MM.1S (cell line): ENCODE data around the gene NPEPPS.
"Not testable (repeated sequence)": the region's sequence is repeated elsewhere in the genome, so short reads cannot be mapped to it uniquely, and the experiment has no call there.

Experiments used
- DNase-seq: peaks from one replicate; pipeline ENCODE4 v3.0.0-alpha.2; 2015
- H2AFZ ChIP-seq: fragments of 300-600 bp; sonication (generic); 2 replicates; pipeline ENCODE4 v1.6.0; 2016; ENCODE audit warnings: antibody characterized with exemption, low read length
- H3F3A ChIP-seq: fragments of 300-600 bp; sonication (generic); 2 replicates; pipeline ENCODE4 v1.6.1; 2016; ENCODE audit warnings: mild to moderate bottlenecking, antibody characterized with exemption, low read length, moderate library complexity, mixed read lengths; ENCODE audit not compliant: insufficient read depth
- H3K27ac ChIP-seq: fragments of 300-600 bp; sonication (generic); 2 replicates; pipeline ENCODE4 v1.5.1; 2016; ENCODE audit warnings: mild to moderate bottlenecking, low read length
- H3K27me3 ChIP-seq: fragments of 300-600 bp; sonication (generic); replicated peaks from 2 replicates; pipeline ENCODE4 v1.6.0; 2016; ENCODE audit warnings: low read length; ENCODE audit not compliant: insufficient read depth
- H3K36me3 ChIP-seq: fragments of 300-600 bp; sonication (generic); replicated peaks from 2 replicates; pipeline ENCODE4 v1.6.1; 2016; ENCODE audit warnings: mild to moderate bottlenecking, low read length, mixed read lengths; ENCODE audit not compliant: insufficient read depth
- H3K4me1 ChIP-seq: fragments of 300-600 bp; sonication (generic); 2 replicates; pipeline ENCODE4 v1.6.1; 2016; ENCODE audit warnings: low read length, mixed read lengths
- H3K4me2 ChIP-seq: fragments of 300-600 bp; sonication (generic); 2 replicates; pipeline ENCODE4 v1.6.0; 2016; ENCODE audit warnings: low read depth, low read length
- H3K4me3 ChIP-seq: fragments of 300-600 bp; sonication (generic); 2 replicates; pipeline ENCODE4 v1.5.1; 2016; ENCODE audit warnings: low read length, mixed read lengths
- H3K79me2 ChIP-seq: fragments of 300-600 bp; sonication (generic); 2 replicates; pipeline ENCODE4 v1.6.1; 2016; ENCODE audit warnings: mixed run types, low read length, mixed read lengths
- H3K9ac ChIP-seq: fragments of 300-600 bp; sonication (generic); 2 replicates; pipeline ENCODE4 v1.6.1; 2016; ENCODE audit warnings: low read length, mixed read lengths
- H3K9me2 ChIP-seq: fragments of 300-600 bp; sonication (generic); replicated peaks from 2 replicates; pipeline ENCODE4 v1.6.1; 2016; ENCODE audit warnings: mild to moderate bottlenecking, low read length, mixed read lengths; ENCODE audit not compliant: insufficient read depth
- H3K9me3 ChIP-seq: fragments of 300-600 bp; sonication (generic); replicated peaks from 2 replicates; pipeline ENCODE4 v1.6.1; 2016; ENCODE audit warnings: mild to moderate bottlenecking, low read length, mixed read lengths; ENCODE audit not compliant: insufficient read depth
- H4K20me1 ChIP-seq: fragments of 300-600 bp; sonication (generic); 2 replicates; pipeline ENCODE4 v1.6.1; 2016; ENCODE audit warnings: mild to moderate bottlenecking, low read length, moderate library complexity, mixed read lengths; ENCODE audit not compliant: insufficient read depth
- CTCF ChIP-seq: fragments of 300-600 bp; sonication (generic); IDR thresholded peaks from 2 replicates; pipeline ENCODE4 v1.5.1; 2016; ENCODE audit warnings: antibody characterized with exemption, low read length, mixed read lengths

The NPEPPS gene

GRCh38 chr17:47530557-47531232, at the start of gene NPEPPS:
TSS of gene NPEPPS (plus strand) at chr17:47531108. CDS start at chr17:47531301, 193 bp downstream.
- not testable (repeated sequence) for H3F3A ChIP-seq
- peak within 1 kb of the TSS; percentile 53; the same call in 1 of the 2 replicates for H3K9ac ChIP-seq

GRCh38 chr17:47491841-47492212, 39.1 kb upstream of the NPEPPS start:
- H3K4me1 ChIP-seq, H3K27me3 ChIP-seq, H3K27ac ChIP-seq, H3F3A ChIP-seq, DNase-seq, H3K9me3 ChIP-seq, H3K9me2 ChIP-seq, H4K20me1 ChIP-seq, H3K79me2 ChIP-seq, H3K36me3 ChIP-seq, H2AFZ ChIP-seq: not testable (repeated sequence)
- Histone ChIP-seq H3K4me3 (peak overlapping the region; percentile 65; the same call in 1 of the 2 replicates), H3K9ac (peak overlapping the region; percentile 60; the same call in 1 of the 2 replicates), H3K4me2 (peak overlapping the region; percentile 30; the same call in 1 of the 2 replicates)

More at GRCh38 chr17:47530557-47531232, at the start of gene NPEPPS:
- Histone ChIP-seq H3K27ac (peak within 1 kb of the TSS; percentile 41; the same call in 1 of the 2 replicates), H2AFZ (0 out of 2 replicates have a peak within 1 kb of the TSS, but pooled peaks have one; percentile 51), H3K4me2 (peak within 1 kb of the TSS; percentile 41; the same call in 1 of the 2 replicates), H3K79me2 (peaks cover 29% of the 10 kb centered on the region), H3K4me3 (peak within 1 kb of the TSS; percentile 64)
- H3K4me1 ChIP-seq, H3K9me3 ChIP-seq, H4K20me1 ChIP-seq, H3K36me3 ChIP-seq, H3K27me3 ChIP-seq, H3K9me2 ChIP-seq: not testable (repeated sequence)
- DNase-seq = peak; percentile 84

- not testable (repeated sequence) for H3K4me1 ChIP-seq, H3K27ac ChIP-seq, H3K4me2 ChIP-seq, H3K36me3 ChIP-seq, H3K79me2 ChIP-seq, H3K4me3 ChIP-seq, H3K9me2 ChIP-seq, DNase-seq, H3K27me3 ChIP-seq, H4K20me1 ChIP-seq, H3K9ac ChIP-seq, H3K9me3 ChIP-seq, H3F3A ChIP-seq, H2AFZ ChIP-seq
Measured at GRCh38 chr17:47499074-47499473, 31.8 kb upstream of the NPEPPS start.

GRCh38 chr17:47499494-47499893, 31.4 kb upstream of the NPEPPS start:
- not testable (repeated sequence) for DNase-seq, H3K9me2 ChIP-seq, H3F3A ChIP-seq, H3K9ac ChIP-seq, H3K27me3 ChIP-seq, H3K79me2 ChIP-seq, H4K20me1 ChIP-seq, H3K9me3 ChIP-seq, H3K4me1 ChIP-seq, H3K27ac ChIP-seq, H2AFZ ChIP-seq, H3K4me3 ChIP-seq, H3K36me3 ChIP-seq, H3K4me2 ChIP-seq

GRCh38 chr17:47500620-47501019, 30.3 kb upstream of the NPEPPS start:
- not testable (repeated sequence) for H4K20me1 ChIP-seq, H3K4me1 ChIP-seq, H3K9me2 ChIP-seq, H3K4me3 ChIP-seq, H3K9ac ChIP-seq, H3K79me2 ChIP-seq, H3K36me3 ChIP-seq, DNase-seq, H2AFZ ChIP-seq, H3F3A ChIP-seq, H3K9me3 ChIP-seq, H3K27ac ChIP-seq, H3K27me3 ChIP-seq, H3K4me2 ChIP-seq
- TF ChIP-seq CTCF = peak; percentile 39

- not testable (repeated sequence) for H3K27me3 ChIP-seq, DNase-seq, H3K79me2 ChIP-seq, H3K4me3 ChIP-seq, H2AFZ ChIP-seq, H3K9me2 ChIP-seq, H3K9me3 ChIP-seq, H3K9ac ChIP-seq, H3F3A ChIP-seq, H3K4me1 ChIP-seq, H3K36me3 ChIP-seq, H4K20me1 ChIP-seq
- Histone ChIP-seq H3K4me2 (peak overlapping the region; percentile 54), H3K27ac (0 out of 2 replicates have a peak overlapping the region, but pooled peaks have one; percentile 13)
Measured at GRCh38 chr17:47502122-47502731, 28.7 kb upstream of the NPEPPS start.

GRCh38 chr17:47502776-47503455, 28.0 kb upstream of the NPEPPS start:
- H3K9me2 ChIP-seq, DNase-seq, H3K27me3 ChIP-seq, H3K4me1 ChIP-seq, H3K9ac ChIP-seq, H3K9me3 ChIP-seq, H3K79me2 ChIP-seq, H3K4me3 ChIP-seq, H3K4me2 ChIP-seq, H2AFZ ChIP-seq, H3K27ac ChIP-seq, H3F3A ChIP-seq, H3K36me3 ChIP-seq, H4K20me1 ChIP-seq: not testable (repeated sequence)
